H9 (cell line): ENCODE results near the gene CHD6. TPM values are rescaled to one million over a fixed set of nuclear protein-coding genes. Genes with fewer than 3 reads are reported as not detected.

Experiments
- DNase-seq: peaks from one replicate; pipeline ENCODE4 v3.0.0-alpha.2; 2017
- H2AFZ ChIP-seq: one replicate; pipeline ENCODE4 v1.6.1; 2013; ENCODE audit warnings: mild to moderate bottlenecking, low read length, control low read depth, moderate library complexity
- H2AK5ac ChIP-seq: 2 replicates; pipeline ENCODE4 v1.6.1; 2013; ENCODE audit warnings: low read length, control low read depth, mixed read lengths; ENCODE audit not compliant: insufficient read length
- H2BK120ac ChIP-seq: one replicate; pipeline ENCODE4 v1.6.1; 2013; ENCODE audit warnings: low read depth, mild to moderate bottlenecking, low read length, control low read depth, inconsistent platforms; ENCODE audit not compliant: poor library complexity, severe bottlenecking
- H2BK12ac ChIP-seq: 2 replicates; pipeline ENCODE4 v1.6.1; 2013; ENCODE audit warnings: low read length, control low read depth, mixed read lengths, low read depth; ENCODE audit not compliant: insufficient read length
- H2BK15ac ChIP-seq: 2 replicates; pipeline ENCODE4 v1.6.1; 2013; ENCODE audit warnings: low read depth, low read length, control low read depth
- H2BK20ac ChIP-seq: one replicate; pipeline ENCODE4 v1.6.1; 2013; ENCODE audit warnings: low read depth, mild to moderate bottlenecking, low read length, control low read depth, inconsistent platforms; ENCODE audit not compliant: poor library complexity, severe bottlenecking
- H2BK5ac ChIP-seq: 2 replicates; pipeline ENCODE4 v1.6.1; 2013; ENCODE audit warnings: low read length, control low read depth, mixed read lengths; ENCODE audit not compliant: insufficient read length
- H3K14ac ChIP-seq: 2 replicates; pipeline ENCODE4 v1.6.1; 2013; ENCODE audit warnings: low read length, control low read depth; ENCODE audit not compliant: insufficient read depth
- H3K18ac ChIP-seq: 2 replicates; pipeline ENCODE4 v1.6.1; 2013; ENCODE audit warnings: low read depth, mild to moderate bottlenecking, mixed read lengths, low read length, control low read depth; ENCODE audit not compliant: insufficient read length
- H3K23ac ChIP-seq: 2 replicates; pipeline ENCODE4 v1.6.1; 2013; ENCODE audit warnings: low read length, control low read depth, mixed read lengths, low read depth; ENCODE audit not compliant: insufficient read length
- H3K23me2 ChIP-seq: 2 replicates; pipeline ENCODE4 v1.6.1; 2013; ENCODE audit warnings: low read depth, mild to moderate bottlenecking, mixed read lengths, low read length, control low read depth; ENCODE audit not compliant: insufficient read length, poor library complexity, severe bottlenecking
- H3K27ac ChIP-seq: 2 replicates; pipeline ENCODE4 v1.5.1; 2013; ENCODE audit warnings: low read length, control low read depth, mixed read lengths, low read depth; ENCODE audit not compliant: insufficient read length
- H3K27me3 ChIP-seq: 2 replicates; pipeline ENCODE4 v1.6.1; 2013; ENCODE audit warnings: low read length, control low read depth, inconsistent platforms; ENCODE audit not compliant: insufficient read depth
- H3K4ac ChIP-seq: 2 replicates; pipeline ENCODE4 v1.6.1; 2013; ENCODE audit warnings: low read depth, mild to moderate bottlenecking, control low read depth, inconsistent platforms, low read length, moderate library complexity
- H3K4me1 ChIP-seq: 2 replicates; pipeline ENCODE4 v1.6.1; 2013; ENCODE audit warnings: low read length, control low read depth, inconsistent platforms; ENCODE audit not compliant: insufficient read depth
- H3K4me2 ChIP-seq: 2 replicates; pipeline ENCODE4 v1.6.1; 2013; ENCODE audit warnings: low read length, control low read depth, mixed read lengths; ENCODE audit not compliant: insufficient read length, insufficient read depth
- H3K56ac ChIP-seq: 2 replicates; pipeline ENCODE4 v1.6.1; 2013; ENCODE audit warnings: low read depth, mild to moderate bottlenecking, mixed read lengths, low read length, control low read depth; ENCODE audit not compliant: insufficient read length
- H3K79me1 ChIP-seq: 2 replicates; pipeline ENCODE4 v1.6.1; 2013; ENCODE audit warnings: low read depth, mild to moderate bottlenecking, moderate library complexity, low read length, control low read depth, inconsistent platforms; ENCODE audit not compliant: insufficient read depth, poor library complexity, severe bottlenecking
- H3K79me2 ChIP-seq: 2 replicates; pipeline ENCODE4 v1.6.1; 2013; ENCODE audit warnings: low read length, control low read depth, inconsistent platforms; ENCODE audit not compliant: insufficient read depth
- H3K9ac ChIP-seq: 2 replicates; pipeline ENCODE4 v1.6.1; 2013; ENCODE audit warnings: low read length, control low read depth, mixed read lengths; ENCODE audit not compliant: insufficient read length; ENCODE audit errors: extremely low read depth
- H3K9me3 ChIP-seq: one replicate; pipeline ENCODE4 v1.6.1; 2013; ENCODE audit warnings: low read depth, low read length, inconsistent platforms; ENCODE audit not compliant: control insufficient read depth
- H3T11ph ChIP-seq: one replicate; pipeline ENCODE4 v1.6.1; 2013; ENCODE audit warnings: mild to moderate bottlenecking, low read length, control low read depth, inconsistent platforms
- H4K20me1 ChIP-seq: one replicate; pipeline ENCODE4 v1.6.1; 2013; ENCODE audit not compliant: control insufficient read depth, insufficient read length, insufficient read depth
- H4K5ac ChIP-seq: 2 replicates; pipeline ENCODE4 v1.6.1; 2013; ENCODE audit warnings: low read depth, mild to moderate bottlenecking, mixed read lengths, low read length, control low read depth; ENCODE audit not compliant: insufficient read length
- H4K8ac ChIP-seq: replicated peaks from 2 replicates; pipeline ENCODE4 v1.6.1; 2013; ENCODE audit warnings: low read length, control low read depth, mixed read lengths, low read depth; ENCODE audit not compliant: insufficient read length
- H4K91ac ChIP-seq: 2 replicates; pipeline ENCODE4 v1.6.1; 2013; ENCODE audit warnings: low read depth, mild to moderate bottlenecking, moderate library complexity, mixed read lengths, low read length, control low read depth; ENCODE audit not compliant: insufficient read length
- H3K27ac Mint-ChIP-seq, 3 experiments: 2 replicates in 2 of 3; 3 replicates in 1 of 3; pipeline ENCODE4 v1.8.0; 2020 to 2021; ENCODE audit warnings: mixed read lengths in 3 of 3, mild to moderate bottlenecking in 1 of 3, moderate library complexity in 1 of 3
- H3K27me3 Mint-ChIP-seq: 2 replicates; pipeline ENCODE4 v1.8.0; 2021; ENCODE audit warnings: low read depth, mild to moderate bottlenecking, moderate library complexity, mixed read lengths
- H3K36me3 Mint-ChIP-seq, 3 experiments: 2 replicates in 2 of 3; 3 replicates in 1 of 3; pipeline ENCODE4 v1.8.0; 2020 to 2021; ENCODE audit warnings: low read depth in 3 of 3, mixed read lengths in 3 of 3; ENCODE audit not compliant: insufficient read depth in 1 of 3
- H3K4me1 Mint-ChIP-seq, 2 experiments: 2 replicates each; pipeline ENCODE4 v1.8.0; 2020; ENCODE audit warnings: mixed read lengths in 2 of 2
- H3K4me3 Mint-ChIP-seq, 2 experiments: 2 replicates in 1 of 2; 3 replicates in 1 of 2; pipeline ENCODE4 v1.8.0; 2020 to 2021; ENCODE audit warnings: mild to moderate bottlenecking in 2 of 2, mixed read lengths in 2 of 2, moderate library complexity in 1 of 2
- H3K9me3 Mint-ChIP-seq, 2 experiments: 2 replicates in 1 of 2; 3 replicates in 1 of 2; pipeline ENCODE4 v1.8.0; 2020; ENCODE audit warnings: mild to moderate bottlenecking in 2 of 2, mixed read lengths in 2 of 2, moderate library complexity in 1 of 2
- CTCF ChIP-seq: fragments of 200-600 bp; sonication (generic); conservative IDR thresholded peaks from 3 replicates; pipeline ENCODE4 v1.8.0; 2021; ENCODE audit warnings: antibody characterized with exemption, mild to moderate bottlenecking
- WGBS: extraction: QIAGEN DNeasy Blood & Tissue Kit; methylation state at CpG from one replicate; pipeline ENCODE4 v1.1.7; 2013; ENCODE audit warnings: missing lambda C conversion rate, low lambda C conversion rate, mixed read lengths; ENCODE audit not compliant: insufficient read length; ENCODE audit errors: extremely low coverage; 5-methylcytosine and 5-hydroxymethylcytosine counted together
- total RNA-seq: library from RNA; stranded (reverse); gene quantifications from 2 replicates; pipeline ENCODE4 v1.2.1, GENCODE V29; 2021

CHD6 gene
- total RNA-seq, 1 experiment from 2014 or later, result 51.5 TPM

- Histone ChIP-seq H3K27ac (no peak overlapping the region), H4K8ac (no peak overlapping the region), H3K18ac (no peak overlapping the region), H2BK15ac (no peak overlapping the region), H3K27me3 (no peaks in the 10 kb centered on the region), H3K9ac (no peak overlapping the region), H3K4me1 (no peaks in the 10 kb centered on the region; the same call in 1 of the 2 replicates), H3K9me3 (no peaks in the 10 kb centered on the region), H3K4ac (no peak overlapping the region), H3K79me2 (peaks cover 11% of the 10 kb centered on the region; the same call in 1 of the 2 replicates), H2BK120ac (no peak overlapping the region), H2AFZ (no peak overlapping the region), H3K4me2 (no peak overlapping the region), H3K14ac (no peak overlapping the region), H3K23ac (no peak overlapping the region), H3T11ph (no peak overlapping the region), H3K79me1 (peaks cover 4% of the 10 kb centered on the region), H3K56ac (no peak overlapping the region), H4K5ac (no peak overlapping the region), H4K91ac (no peak overlapping the region), H2AK5ac (no peak overlapping the region), H2BK12ac (no peak overlapping the region), H2BK20ac (no peak overlapping the region), H2BK5ac (no peak overlapping the region), H4K20me1 (no peaks in the 10 kb centered on the region), H3K23me2 (peaks cover 9% of the 10 kb centered on the region)
- H3K9me3 Mint-ChIP-seq, result no peaks in the 10 kb centered on the region
- H3K4me1 Mint-ChIP-seq, result peaks cover 20 to 21% of the 10 kb centered on the region in 2 experiments
- H3K36me3 Mint-ChIP-seq, result no peaks in the 10 kb centered on the region
- TF ChIP-seq CTCF, result no peak
- peaks cover 1% of the 10 kb centered on the region for H3K27me3 Mint-ChIP-seq
- DNase-seq, result no peak
- H3K27ac Mint-ChIP-seq, result no peak overlapping the region
- H3K4me3 Mint-ChIP-seq, result no peak overlapping the region
- WGBS, result no CpG with 5 or more reads among the region's 1 CpG
Measured at GRCh38 chr20:41621421-41621820, 3.2 kb upstream of the CHD6 start.
